Right lobe of liver (tissue), 4 donors: ENCODE results near the gene ABCC5.

Experiments used
- POLR2A ChIP-seq: fragments of 450-650 bp; IDR thresholded peaks from one replicate; pipeline ENCODE4 v1.6.1; 2017; ENCODE audit warnings: antibody characterized with exemption, mild to moderate bottlenecking
- TF ChIP-seq, protein P1 (sequence below), 4 donors: fragments of 200-600 bp in 3 of 4; fragments of 450-650 bp in 1 of 4; IDR thresholded peaks; one replicate each; pipeline versions ENCODE4 v1.5.1 to v1.8.0; 2016 to 2022; ENCODE audit warnings: antibody characterized with exemption in 4 of 4, mild to moderate bottlenecking in 2 of 4
- donor health status: DM: no; HTN: no; CAD: no.
- donor health status: DM: no; HTN: no; CAD: no.
- donor health status: DM: no; HTN: yes; CAD: no.

DNA sequence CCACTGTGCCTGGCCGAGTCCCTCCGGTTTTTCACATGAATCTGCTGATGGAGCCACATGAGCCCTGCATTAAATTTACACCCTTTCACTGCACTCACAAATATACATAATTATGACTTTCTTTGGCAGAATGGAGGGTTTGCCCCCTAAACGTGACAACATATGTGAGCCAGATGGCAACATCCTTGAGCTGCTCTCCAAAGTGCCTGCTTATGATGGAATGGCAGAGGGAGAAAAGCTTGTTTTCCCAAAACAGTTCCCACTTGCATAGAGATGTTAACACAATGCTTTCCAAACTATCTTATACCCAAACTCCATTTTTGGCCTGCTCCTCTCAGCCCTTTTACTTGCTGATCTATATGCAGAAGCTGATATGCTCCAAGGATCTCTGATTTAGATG lies 54.9 kb downstream of the ABCC5 start:
- TF ChIP-seq, protein P1, sequence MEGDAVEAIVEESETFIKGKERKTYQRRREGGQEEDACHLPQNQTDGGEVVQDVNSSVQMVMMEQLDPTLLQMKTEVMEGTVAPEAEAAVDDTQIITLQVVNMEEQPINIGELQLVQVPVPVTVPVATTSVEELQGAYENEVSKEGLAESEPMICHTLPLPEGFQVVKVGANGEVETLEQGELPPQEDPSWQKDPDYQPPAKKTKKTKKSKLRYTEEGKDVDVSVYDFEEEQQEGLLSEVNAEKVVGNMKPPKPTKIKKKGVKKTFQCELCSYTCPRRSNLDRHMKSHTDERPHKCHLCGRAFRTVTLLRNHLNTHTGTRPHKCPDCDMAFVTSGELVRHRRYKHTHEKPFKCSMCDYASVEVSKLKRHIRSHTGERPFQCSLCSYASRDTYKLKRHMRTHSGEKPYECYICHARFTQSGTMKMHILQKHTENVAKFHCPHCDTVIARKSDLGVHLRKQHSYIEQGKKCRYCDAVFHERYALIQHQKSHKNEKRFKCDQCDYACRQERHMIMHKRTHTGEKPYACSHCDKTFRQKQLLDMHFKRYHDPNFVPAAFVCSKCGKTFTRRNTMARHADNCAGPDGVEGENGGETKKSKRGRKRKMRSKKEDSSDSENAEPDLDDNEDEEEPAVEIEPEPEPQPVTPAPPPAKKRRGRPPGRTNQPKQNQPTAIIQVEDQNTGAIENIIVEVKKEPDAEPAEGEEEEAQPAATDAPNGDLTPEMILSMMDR (IDR thresholded peaks at IDR 0.05) = no peak
- TF ChIP-seq POLR2A = no peak
